Endothelial cell of umbilical vein (primary cell): Measurements from ENCODE around the gene RNU1-2.
"Not testable (repeated sequence)": the region's sequence is repeated elsewhere in the genome, so short reads cannot be mapped to it uniquely, and the experiment has no call there.

Source experiments
- EZH2 ChIP-seq: IDR thresholded peaks from 2 replicates; pipeline ENCODE4 v1.6.1; 2012; ENCODE audit warnings: borderline replicate concordance, low read depth, mild to moderate bottlenecking, moderate library complexity, low read length, inconsistent platforms; ENCODE audit not compliant: severe bottlenecking
- FOS ChIP-seq: IDR thresholded peaks from 2 replicates; pipeline ENCODE4 v1.6.1; 2011; ENCODE audit warnings: mild to moderate bottlenecking, low read length, moderate library complexity, borderline replicate concordance; ENCODE audit not compliant: insufficient read depth
- GATA2 ChIP-seq: IDR thresholded peaks from 2 replicates; pipeline ENCODE4 v1.7.0; 2011; ENCODE audit warnings: low read depth, mild to moderate bottlenecking, moderate library complexity, mixed read lengths, low read length; ENCODE audit not compliant: insufficient read length, insufficient read depth
- JUN ChIP-seq: IDR thresholded peaks from 2 replicates; pipeline ENCODE4 v1.6.1; 2011; ENCODE audit warnings: borderline replicate concordance, low read depth; ENCODE audit not compliant: insufficient read length, insufficient read depth
- MAX ChIP-seq: IDR thresholded peaks from 2 replicates; pipeline ENCODE4 v1.6.1; 2011; ENCODE audit not compliant: insufficient read depth, insufficient read length
- POLR2A ChIP-seq: IDR thresholded peaks from 2 replicates; pipeline ENCODE4 v1.6.1; 2012; ENCODE audit warnings: low read depth, mild to moderate bottlenecking, control low read depth, low read length
- POLR2AphosphoS5 ChIP-seq: IDR thresholded peaks from 2 replicates; pipeline ENCODE4 v1.6.1; 2012; ENCODE audit warnings: low read depth, mild to moderate bottlenecking, control low read depth, low read length, moderate library complexity; ENCODE audit not compliant: insufficient read depth
- TF ChIP-seq, protein P1 (sequence below), 2 donors: IDR thresholded peaks; 1 replicate in 1 of 2; 2 replicates in 1 of 2; pipeline ENCODE4 v1.5.1; 2011; ENCODE audit warnings: low read length in 2 of 2, mild to moderate bottlenecking in 2 of 2, moderate library complexity in 2 of 2, control low read depth in 1 of 2, inconsistent platforms in 1 of 2, low read depth in 1 of 2; ENCODE audit not compliant: insufficient read depth in 1 of 2; ENCODE audit errors: extremely low read depth in 1 of 2

- TF ChIP-seq, protein P1, sequence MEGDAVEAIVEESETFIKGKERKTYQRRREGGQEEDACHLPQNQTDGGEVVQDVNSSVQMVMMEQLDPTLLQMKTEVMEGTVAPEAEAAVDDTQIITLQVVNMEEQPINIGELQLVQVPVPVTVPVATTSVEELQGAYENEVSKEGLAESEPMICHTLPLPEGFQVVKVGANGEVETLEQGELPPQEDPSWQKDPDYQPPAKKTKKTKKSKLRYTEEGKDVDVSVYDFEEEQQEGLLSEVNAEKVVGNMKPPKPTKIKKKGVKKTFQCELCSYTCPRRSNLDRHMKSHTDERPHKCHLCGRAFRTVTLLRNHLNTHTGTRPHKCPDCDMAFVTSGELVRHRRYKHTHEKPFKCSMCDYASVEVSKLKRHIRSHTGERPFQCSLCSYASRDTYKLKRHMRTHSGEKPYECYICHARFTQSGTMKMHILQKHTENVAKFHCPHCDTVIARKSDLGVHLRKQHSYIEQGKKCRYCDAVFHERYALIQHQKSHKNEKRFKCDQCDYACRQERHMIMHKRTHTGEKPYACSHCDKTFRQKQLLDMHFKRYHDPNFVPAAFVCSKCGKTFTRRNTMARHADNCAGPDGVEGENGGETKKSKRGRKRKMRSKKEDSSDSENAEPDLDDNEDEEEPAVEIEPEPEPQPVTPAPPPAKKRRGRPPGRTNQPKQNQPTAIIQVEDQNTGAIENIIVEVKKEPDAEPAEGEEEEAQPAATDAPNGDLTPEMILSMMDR (IDR thresholded peaks at IDR 0.05; ENCODE audit: extremely low read depth in 1 of 2, insufficient read depth in 1 of 2, low read depth in 1 of 2, low read length in 2 of 2): not testable (repeated sequence)
- TF ChIP-seq GATA2, MAX, POLR2AphosphoS5, POLR2A, FOS, EZH2, JUN: not testable (repeated sequence)
Observed at GRCh38 chr1:16881742-16882141, 14.0 kb upstream of the RNU1-2 start.
